GM19351 (cell line): ENCODE results near the gene AKR1C4.
"Not testable (repeated sequence)": the region's sequence is repeated elsewhere in the genome, so short reads cannot be mapped to it uniquely, and the experiment has no call there.

ENCODE experiments used
- ATAC-seq: cut with Tn5 transposase; IDR thresholded peaks from one replicate; pipeline ENCODE4 v1.9.1; 2021; ENCODE audit warnings: mild to moderate bottlenecking, moderate library complexity; ENCODE audit not compliant: unreplicated experiment

AKR1C4 gene

GRCh38 chr10:5199398-5199797, 2.8 kb downstream of the AKR1C4 start:
- ATAC-seq = no peak

GRCh38 chr10:5206799-5207198, 10.2 kb downstream of the AKR1C4 start:
- ATAC-seq = no peak

DNA sequence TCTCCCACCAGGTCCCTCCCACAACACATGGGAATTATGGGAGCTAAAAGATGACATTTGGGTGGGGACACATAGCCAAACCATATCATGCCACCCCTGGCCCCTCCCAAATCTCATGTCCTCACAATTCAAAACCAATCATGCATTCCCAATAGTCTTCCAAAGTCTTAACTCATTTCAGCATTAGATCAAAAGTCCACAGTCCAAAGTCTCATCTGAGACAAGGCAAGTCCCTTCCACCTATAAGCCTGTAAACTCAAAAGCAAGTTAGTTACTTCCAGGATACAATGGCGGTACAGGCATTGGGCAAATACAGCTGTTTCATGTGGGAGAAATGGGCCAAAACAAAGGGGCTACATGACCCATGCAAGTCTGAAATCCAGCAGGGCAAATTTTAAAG, 13.1 kb downstream of the AKR1C4 start:
- ATAC-seq = not testable (repeated sequence)

GRCh38 chr10:5210261-5210660, 13.6 kb downstream of the AKR1C4 start:
- not testable (repeated sequence) for ATAC-seq

DNA sequence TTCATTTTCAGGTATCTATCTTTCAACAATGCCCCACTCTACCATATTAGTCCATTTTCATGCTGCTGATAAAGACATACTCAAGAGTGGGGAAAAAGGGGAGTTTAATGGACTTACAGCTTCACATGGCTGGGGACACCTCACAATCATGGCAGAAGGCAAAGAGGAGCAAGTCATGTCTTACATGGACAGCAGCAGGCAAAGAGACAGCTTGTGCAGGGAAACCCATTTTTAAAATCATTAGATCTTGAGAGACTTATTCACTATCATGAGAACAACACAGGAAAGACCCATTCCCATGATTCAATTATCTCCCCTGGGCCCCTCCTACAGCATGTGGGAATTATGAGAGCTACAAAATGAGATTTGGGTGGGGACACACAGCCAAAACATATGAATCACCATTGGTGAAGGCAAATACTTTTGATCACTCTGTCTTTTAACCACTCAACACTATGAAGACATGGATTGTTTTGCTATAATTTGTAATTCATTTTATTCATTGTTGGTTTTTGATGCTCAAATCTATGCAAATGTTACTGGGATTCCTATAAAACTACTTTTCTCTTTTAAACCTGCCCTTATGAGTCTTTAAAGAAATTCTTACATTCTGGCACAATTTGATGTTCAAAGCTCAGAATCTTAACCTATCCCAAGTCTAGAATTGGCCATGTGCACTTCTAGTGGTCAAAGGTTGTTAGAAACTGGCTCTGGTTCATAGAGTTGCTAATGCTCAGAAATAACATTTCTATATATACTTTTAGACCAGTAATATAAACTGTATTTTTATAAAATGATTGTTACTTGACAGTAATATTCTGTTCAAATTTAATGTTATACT, 15.3 kb downstream of the AKR1C4 start:
- no peak for ATAC-seq

- no peak for ATAC-seq
These were observed 20.2 kb downstream of the AKR1C4 start for GRCh38 chr10:5216801-5217200.

DNA sequence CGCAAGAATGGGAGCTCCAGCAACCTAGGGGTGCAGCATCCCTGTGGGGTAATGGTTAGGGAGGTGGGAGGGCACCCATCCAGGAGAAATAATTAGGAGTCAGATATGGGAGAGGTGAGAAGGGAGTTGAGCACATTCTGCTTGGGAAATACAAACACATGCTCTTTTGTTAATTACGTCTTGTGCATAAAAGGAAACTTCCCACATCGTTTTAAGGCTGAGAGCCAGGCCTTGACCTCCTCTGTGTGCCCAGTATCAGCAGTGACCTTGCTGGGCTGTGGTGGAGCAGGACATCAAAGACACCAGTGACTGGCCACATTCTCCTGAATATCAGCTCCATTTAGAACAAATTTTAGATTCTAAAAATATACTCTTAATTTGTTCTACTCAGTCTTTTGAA, 22.6 kb downstream of the AKR1C4 start:
- no peak for ATAC-seq

DNA sequence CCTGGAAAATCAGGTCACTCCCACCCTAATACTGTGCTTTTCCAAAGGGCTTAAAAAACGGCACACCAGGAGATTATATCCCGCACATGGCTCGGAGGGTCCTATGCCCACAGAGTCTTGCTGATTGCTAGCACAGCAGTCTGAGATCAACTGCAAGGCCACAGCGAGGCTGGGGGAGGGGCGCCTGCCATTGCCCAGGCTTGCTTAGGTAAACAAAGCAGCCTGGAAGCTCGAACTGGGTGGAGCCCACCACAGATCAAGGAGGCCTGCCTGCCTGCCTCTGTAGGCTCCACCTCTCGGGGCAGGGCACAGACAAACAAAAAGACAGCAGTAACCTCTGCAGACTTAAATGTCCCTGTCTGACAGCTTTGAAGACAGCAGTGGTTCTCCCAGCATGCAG, 26.3 kb downstream of the AKR1C4 start:
- not testable (repeated sequence) for ATAC-seq

GRCh38 chr10:5229019-5229418, 32.4 kb downstream of the AKR1C4 start:
- no peak for ATAC-seq

DNA sequence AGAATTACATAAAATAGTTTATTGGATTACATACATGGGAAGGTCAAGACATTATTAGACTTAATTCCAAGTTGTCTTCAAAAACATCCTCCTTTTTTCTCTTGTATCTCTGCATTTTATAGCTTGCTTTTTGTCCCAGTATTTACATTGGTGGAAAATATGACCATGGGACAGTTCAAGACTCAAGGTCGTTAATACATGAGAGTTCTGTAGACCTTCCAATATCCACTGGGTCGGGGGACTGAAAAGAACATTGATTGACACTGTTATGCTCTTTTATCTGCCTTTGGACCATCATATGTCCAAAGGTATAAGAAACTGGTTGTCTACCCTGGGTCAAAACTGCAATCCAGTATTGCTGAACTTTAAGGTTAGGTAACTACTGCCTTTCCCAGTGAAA, 36.7 kb downstream of the AKR1C4 start:
- no peak for ATAC-seq

DNA sequence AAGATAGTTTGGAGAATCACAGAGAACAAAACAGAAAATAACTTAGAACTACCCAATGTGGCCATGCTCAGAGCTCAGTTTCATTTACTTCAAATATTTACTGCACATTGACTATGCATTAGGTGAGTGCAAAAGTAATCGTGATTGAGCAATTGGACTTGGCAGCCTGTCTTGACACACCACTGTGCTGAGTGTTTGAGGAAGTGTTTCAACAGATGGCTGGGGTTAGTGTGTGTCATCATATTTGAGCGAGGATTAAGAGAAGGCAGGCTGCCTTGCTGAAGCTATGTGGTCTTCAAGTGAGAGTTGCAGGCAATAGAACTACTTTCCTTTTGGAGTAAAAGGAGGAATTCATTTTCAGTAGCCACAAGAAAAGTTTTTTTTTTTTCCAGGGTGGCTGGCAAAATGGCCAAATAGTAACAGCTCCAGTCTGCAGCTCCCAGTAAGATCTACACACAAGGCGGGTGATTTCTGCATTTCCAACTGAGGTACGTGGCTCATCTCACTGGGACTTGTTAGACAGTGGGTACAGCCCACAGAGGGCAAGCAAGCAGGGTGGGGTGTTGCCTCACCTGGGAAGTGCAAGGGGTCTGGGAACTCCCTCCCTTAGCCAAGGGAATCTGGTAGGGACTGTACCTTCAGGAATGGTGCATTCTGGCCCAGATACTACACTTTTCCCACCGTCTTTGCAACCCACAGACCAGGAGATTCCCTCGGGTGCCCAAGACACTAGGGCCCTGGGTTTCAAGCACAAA, 37.6 kb downstream of the AKR1C4 start:
- ATAC-seq = no peak

DNA sequence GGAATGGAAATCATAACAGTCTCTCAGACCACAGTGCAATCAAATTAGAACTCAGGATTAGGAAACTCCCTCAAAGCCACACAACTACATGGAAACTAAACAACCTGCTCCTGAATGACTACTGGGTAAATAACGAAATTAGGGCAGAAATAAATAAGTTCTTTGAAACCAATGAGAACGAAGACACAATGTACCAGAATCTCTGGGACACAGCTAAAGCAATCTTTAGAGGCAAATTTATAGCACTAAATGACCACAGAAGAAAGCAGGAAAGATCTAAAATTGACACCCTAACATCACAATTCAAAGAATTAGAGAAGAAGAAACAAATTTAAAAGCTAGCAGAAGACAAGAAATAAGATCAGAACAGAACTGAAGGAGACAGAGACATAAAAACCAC, 40.9 kb downstream of the AKR1C4 start:
- ATAC-seq = not testable (repeated sequence)

DNA sequence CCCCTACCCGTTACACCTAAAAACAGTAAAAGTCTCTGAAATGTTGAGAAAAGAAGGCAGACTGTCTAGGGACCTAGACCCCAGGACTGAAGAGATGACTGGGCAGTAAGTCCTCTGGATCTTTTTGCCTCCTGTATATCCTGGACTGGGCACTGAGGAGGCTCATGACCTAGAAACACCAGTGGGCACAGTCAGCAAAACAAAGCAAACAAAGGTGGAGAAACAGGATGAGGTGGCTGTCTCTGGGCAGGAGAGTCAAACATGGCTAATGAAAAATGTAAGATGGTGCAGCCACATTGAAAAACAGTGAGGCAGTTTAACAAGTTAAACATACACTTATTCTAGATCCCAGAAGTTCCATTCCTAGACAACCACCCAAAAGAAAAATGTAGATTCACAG, 45.9 kb downstream of the AKR1C4 start:
- ATAC-seq = no peak

DNA sequence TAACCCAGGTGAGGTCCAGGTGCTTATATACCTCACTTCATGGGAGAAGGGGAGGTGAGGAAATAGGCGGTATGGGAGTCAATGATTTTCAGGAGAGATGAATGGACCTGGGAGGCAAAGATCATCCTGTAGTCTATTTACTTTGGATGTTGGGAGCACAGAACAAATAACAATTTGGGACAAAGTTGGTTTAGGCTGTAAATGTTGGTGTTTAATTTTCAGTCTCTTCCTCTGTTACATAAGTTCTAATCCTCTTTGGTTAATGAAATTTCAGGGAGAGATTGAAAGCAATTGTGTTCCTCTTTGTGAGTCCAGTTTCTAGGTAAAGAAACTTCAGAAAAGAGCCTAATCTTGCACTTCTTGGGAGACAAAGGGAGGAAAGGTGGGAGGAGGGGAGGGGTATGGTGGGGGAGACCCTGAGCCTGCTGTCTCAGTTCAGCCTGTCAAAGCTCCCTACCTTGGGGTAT, 46.9 kb downstream of the AKR1C4 start:
- no peak for ATAC-seq

GRCh38 chr10:5252177-5253037, 55.8 kb downstream of the AKR1C4 start:
- ATAC-seq = no peak

GRCh38 chr10:5254488-5254887, 57.9 kb downstream of the AKR1C4 start:
- no peak for ATAC-seq

DNA sequence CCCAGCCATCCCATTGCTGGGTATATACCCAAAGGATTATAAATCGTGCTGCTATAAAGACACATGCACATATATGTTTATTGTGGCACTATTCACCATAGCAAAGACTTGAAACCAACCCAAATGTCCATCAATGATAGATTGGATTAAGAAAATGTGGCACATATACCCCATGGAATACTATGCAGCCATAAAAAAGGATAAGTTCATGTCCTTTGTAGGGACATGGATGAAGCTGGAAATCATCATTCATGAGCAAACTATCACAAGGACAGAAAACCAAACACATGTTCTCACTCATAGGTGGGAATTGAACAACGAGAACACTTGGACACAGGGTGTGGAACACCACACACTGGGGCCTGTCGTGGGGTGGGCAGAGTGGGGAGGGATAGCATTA, 61.1 kb downstream of the AKR1C4 start:
- ATAC-seq = not testable (repeated sequence)

GRCh38 chr10:5259132-5259951, 62.7 kb downstream of the AKR1C4 start:
- no peak for ATAC-seq

GRCh38 chr10:5259952-5260578, 63.4 kb downstream of the AKR1C4 start:
- no peak for ATAC-seq

GRCh38 chr10:5260828-5261227, 64.2 kb downstream of the AKR1C4 start:
- ATAC-seq = no peak
